Vagina (tissue), 2 donors: ENCODE measurements around the gene PAPPA.

Experiments
- CTCF ChIP-seq, 3 experiments: fragments of 450-650 bp in 2 of 3; fragments of 200-600 bp in 1 of 3; sonication (generic) in 1 of 3; IDR thresholded peaks; one replicate each; pipeline ENCODE4 v1.5.1; 2017 to 2019; ENCODE audit warnings: antibody characterized with exemption in 3 of 3, mild to moderate bottlenecking in 2 of 3, moderate library complexity in 2 of 3
- POLR2A ChIP-seq, 2 donors: fragments of 450-650 bp; IDR thresholded peaks; one replicate each; pipeline ENCODE4 v1.6.1; 2017; ENCODE audit warnings: antibody characterized with exemption in 2 of 2, mild to moderate bottlenecking in 2 of 2, moderate library complexity in 2 of 2

DNA sequence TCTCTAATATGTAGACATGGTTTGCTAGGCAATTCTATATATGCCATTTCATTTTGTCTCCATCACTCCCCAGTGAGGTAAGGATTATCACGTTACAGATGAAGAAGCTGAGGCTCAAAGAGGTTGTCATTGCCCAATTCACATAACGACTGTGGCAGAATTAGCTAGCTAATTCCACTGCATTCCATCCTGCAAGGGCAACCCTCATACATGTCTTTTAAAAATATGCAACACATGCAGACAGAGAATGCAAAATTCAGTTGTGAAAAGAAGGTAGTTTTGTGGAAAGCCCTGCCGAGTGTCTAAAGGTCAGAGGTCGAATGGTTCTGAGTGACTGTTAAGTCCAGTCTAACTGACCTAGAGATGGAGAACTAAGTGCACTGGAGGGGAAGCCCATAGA is 219.2 kb downstream of the PAPPA start:
- no peak for TF ChIP-seq CTCF (IDR thresholded peaks at IDR 0.05)
- TF ChIP-seq POLR2A (IDR thresholded peaks at IDR 0.05): no peak
